Ovary (tissue), 3 donors: ENCODE results near the gene WASL.

Experiments
- POLR2A ChIP-seq: fragments of 450-650 bp; IDR thresholded peaks from one replicate; pipeline ENCODE4 v1.6.1; 2017; ENCODE audit warnings: antibody characterized with exemption, mild to moderate bottlenecking, moderate library complexity
- TF ChIP-seq, protein P1 (sequence below), 3 donors: fragments of 450-650 bp in 2 of 3; fragments of 200-600 bp in 1 of 3; IDR thresholded peaks; one replicate each; pipeline versions ENCODE4 v1.5.1 to v1.8.0; 2016 to 2022; ENCODE audit warnings: antibody characterized with exemption in 3 of 3, mild to moderate bottlenecking in 1 of 3
- donor health status: DM: no; HTN: no; CAD: no.

DNA sequence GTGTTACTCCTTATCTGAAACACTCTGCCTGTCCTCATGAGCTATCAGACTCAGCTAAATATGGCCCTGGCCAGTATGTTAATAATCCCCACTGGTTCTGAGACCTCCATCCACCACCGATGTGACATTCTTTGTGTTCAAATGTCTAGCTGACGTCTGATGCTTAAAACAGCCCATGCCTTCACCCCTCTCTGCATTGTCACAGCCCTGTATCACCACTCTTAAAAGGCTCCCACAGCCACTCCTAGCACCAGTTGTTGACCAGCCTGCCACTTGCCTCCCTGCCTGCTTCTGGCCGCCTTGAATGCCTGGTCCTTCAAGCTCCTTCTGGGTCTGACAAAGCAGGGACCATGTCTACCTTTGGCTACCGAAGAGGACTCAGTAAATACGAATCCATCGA, 93.2 kb downstream of the WASL start, which contains the start of gene LMOD2:
- TF ChIP-seq, protein P1, sequence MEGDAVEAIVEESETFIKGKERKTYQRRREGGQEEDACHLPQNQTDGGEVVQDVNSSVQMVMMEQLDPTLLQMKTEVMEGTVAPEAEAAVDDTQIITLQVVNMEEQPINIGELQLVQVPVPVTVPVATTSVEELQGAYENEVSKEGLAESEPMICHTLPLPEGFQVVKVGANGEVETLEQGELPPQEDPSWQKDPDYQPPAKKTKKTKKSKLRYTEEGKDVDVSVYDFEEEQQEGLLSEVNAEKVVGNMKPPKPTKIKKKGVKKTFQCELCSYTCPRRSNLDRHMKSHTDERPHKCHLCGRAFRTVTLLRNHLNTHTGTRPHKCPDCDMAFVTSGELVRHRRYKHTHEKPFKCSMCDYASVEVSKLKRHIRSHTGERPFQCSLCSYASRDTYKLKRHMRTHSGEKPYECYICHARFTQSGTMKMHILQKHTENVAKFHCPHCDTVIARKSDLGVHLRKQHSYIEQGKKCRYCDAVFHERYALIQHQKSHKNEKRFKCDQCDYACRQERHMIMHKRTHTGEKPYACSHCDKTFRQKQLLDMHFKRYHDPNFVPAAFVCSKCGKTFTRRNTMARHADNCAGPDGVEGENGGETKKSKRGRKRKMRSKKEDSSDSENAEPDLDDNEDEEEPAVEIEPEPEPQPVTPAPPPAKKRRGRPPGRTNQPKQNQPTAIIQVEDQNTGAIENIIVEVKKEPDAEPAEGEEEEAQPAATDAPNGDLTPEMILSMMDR (IDR thresholded peaks at IDR 0.05), result no peak
- no peak for TF ChIP-seq POLR2A
